K562 (cell line): Measurements from ENCODE around the gene FBXW9. TPM values are rescaled to one million over a fixed set of nuclear protein-coding genes. Genes with fewer than 3 reads are reported as not detected.

Experiments used
- BRF1 ChIP-seq: IDR thresholded peaks from 3 replicates; pipeline ENCODE4 v1.6.1; 2011; ENCODE audit warnings: borderline replicate concordance, mild to moderate bottlenecking; ENCODE audit not compliant: insufficient read length; ENCODE audit errors: extremely low read depth
- CEBPG ChIP-seq, 3 experiments: fragments of 200-800 bp in 1 of 3; sonication (Bioruptor generic) in 1 of 3; sonication (generic) in 1 of 3; formaldehyde crosslinking in 1 of 3; IDR thresholded peaks in 2 of 3; conservative IDR thresholded peaks in 1 of 3; 2 replicates each; pipeline versions ENCODE4 v1.6.1 to v1.8.0; 2016 to 2022; ENCODE audit warnings: missing compliant biosample characterization in 2 of 3, missing genetic modification characterization in 2 of 3, mild to moderate bottlenecking in 1 of 3, missing genetic modification reagents in 1 of 3
- CHD2 ChIP-seq: IDR thresholded peaks from 2 replicates; pipeline ENCODE4 v1.6.1; 2011; ENCODE audit warnings: low read depth, low read length
- ELF4 ChIP-seq: fragments of 450-650 bp; formaldehyde crosslinking; IDR thresholded peaks from 2 replicates; pipeline ENCODE4 v1.4.0; 2022; ENCODE audit warnings: missing genetic modification characterization
- ETS1 ChIP-seq: conservative IDR thresholded peaks from 2 replicates; pipeline ENCODE4 v1.6.1; 2011; ENCODE audit warnings: low read depth, mild to moderate bottlenecking, low read length; ENCODE audit not compliant: control insufficient read depth
- GTF2A2 ChIP-seq: IDR thresholded peaks from 2 replicates; pipeline ENCODE4 v1.6.1; 2016; ENCODE audit warnings: mild to moderate bottlenecking, missing genetic modification characterization, missing compliant biosample characterization
- KDM1A ChIP-seq, 2 experiments: fragments of 450-650 bp; IDR thresholded peaks; 2 replicates each; pipeline ENCODE4 v1.6.1; 2016; ENCODE audit warnings: mild to moderate bottlenecking in 2 of 2
- NBN ChIP-seq: fragments of 450-650 bp; IDR thresholded peaks from 2 replicates; pipeline ENCODE4 v1.6.1; 2016; ENCODE audit warnings: low read depth, mild to moderate bottlenecking
- PHF20 ChIP-seq: fragments of 450-650 bp; IDR thresholded peaks from 2 replicates; pipeline ENCODE4 v1.6.1; 2018; ENCODE audit not compliant: partially characterized antibody
- PRDM10 ChIP-seq: fragments of 450-650 bp; IDR thresholded peaks from 2 replicates; pipeline ENCODE4 v1.6.1; 2018; ENCODE audit not compliant: partially characterized antibody
- RUNX1 ChIP-seq: sonication (generic); IDR thresholded peaks from 2 replicates; pipeline ENCODE4 v1.6.1; 2016; ENCODE audit warnings: antibody characterized with exemption, low read depth
- SAFB2 ChIP-seq: fragments of 200-400 bp; formaldehyde crosslinking; IDR thresholded peaks from 2 replicates; pipeline ENCODE4 v1.6.1; 2018; ENCODE audit warnings: borderline replicate concordance, low read length, low read depth, moderate library complexity; ENCODE audit not compliant: severe bottlenecking
- SP1 ChIP-seq: sonication (generic); formaldehyde crosslinking; IDR thresholded peaks from 2 replicates; pipeline ENCODE4 v1.8.1; 2022; ENCODE audit warnings: mild to moderate bottlenecking, missing genetic modification reagents
- SRSF3 ChIP-seq: fragments of 200-400 bp; formaldehyde crosslinking; IDR thresholded peaks from 2 replicates; pipeline ENCODE4 v1.6.1; 2016; ENCODE audit warnings: mild to moderate bottlenecking, low read length, moderate library complexity; ENCODE audit not compliant: insufficient read depth
- XRCC3 ChIP-seq: fragments of 450-650 bp; IDR thresholded peaks from 2 replicates; pipeline ENCODE4 v1.6.1; 2017; ENCODE audit warnings: mild to moderate bottlenecking, moderate library complexity
- ZKSCAN3 ChIP-seq: fragments of 250-450 bp; sonication (Bioruptor Pico); IDR thresholded peaks from 2 replicates; pipeline ENCODE4 v1.4.0; 2020
- ZNF444 ChIP-seq: fragments of 250-450 bp; sonication (Bioruptor Pico); IDR thresholded peaks from 2 replicates; pipeline ENCODE4 v1.4.0; 2020; ENCODE audit warnings: mild to moderate bottlenecking, moderate library complexity
- ZNF592 ChIP-seq: fragments of 450-650 bp; IDR thresholded peaks from 2 replicates; pipeline ENCODE4 v1.6.1; 2017; ENCODE audit warnings: antibody characterized with exemption, mild to moderate bottlenecking
- polyA plus RNA-seq, 8 experiments: library from polyadenylated mRNA; depleted of rRNA in 4 of 8; stranded (reverse) in 5 of 8; unstranded in 3 of 8; fragments of >200 nt; fragmentation: Nextera tagmentation in 2 of 8; fragmentation: Illumina TruSeq in 1 of 8; extraction: Ambion mirVana in 2 of 8; extraction: Trizol in 1 of 8; gene quantifications; 2 replicates each; pipeline versions ENCODE4 v1.2.1 to v1.2.3, GENCODE V29; 2011 to 2014; ENCODE audit warnings: inconsistent platforms in 1 of 8, missing spikeins in 1 of 8
- total RNA-seq, 7 experiments: library from RNA; depleted of rRNA in 6 of 7; stranded (reverse); fragments of >200 nt in 6 of 7; fragmentation: Illumina TruSeq in 2 of 7; extraction: Trizol in 2 of 7; gene quantifications; 2 replicates each; pipeline versions ENCODE4 v1.2.1 to v1.2.3, GENCODE V29; 2011 to 2021; ENCODE audit warnings: low replicate concordance in 1 of 7

FBXW9 gene
- total and polyA plus RNA-seq, 9 of the 15 experiments (the other 6 are each of a cell fraction or from before 2014, with no cell fraction given) = 0.23 to 21.7 (median 6.2) TPM

GRCh38 chr19:12722566-12723380 is 26.3 kb upstream of the FBXW9 start (continued):
- no peak; the same call in 1 of the 2 replicates for TF ChIP-seq CEBPG (CRISPR knock-in tag; IDR thresholded peaks at IDR 0.05)
- TF ChIP-seq CEBPG (tag; conservative IDR thresholded peaks at IDR 0.05 in 1 of 2, IDR thresholded peaks at IDR 0.05 in 1 of 2) = peak in 1 of 2 experiments; percentile 61; a peak in 2 of 4 replicates
- TF ChIP-seq SP1 (CRISPR knock-in tag) = peak; percentile 74; the same call in 1 of the 2 replicates
- no peak for TF ChIP-seq XRCC3
- 0 out of 2 replicates have a peak, but pooled peaks have one; percentile 59 for TF ChIP-seq ELF4 (CRISPR knock-in tag)
- 0 out of 2 replicates have a peak, but pooled peaks have one; percentile 76 for TF ChIP-seq RUNX1
- no peak for TF ChIP-seq ZNF444
- no peak for TF ChIP-seq SRSF3
- 0 out of 2 replicates have a peak, but pooled peaks have one; percentile 10 for TF ChIP-seq CHD2
- TF ChIP-seq PHF20 = peak; percentile 71
- TF ChIP-seq ZKSCAN3 = no peak
- 0 out of 2 replicates have a peak, but pooled peaks have one; percentile 7 for TF ChIP-seq ZNF592
- TF ChIP-seq KDM1A (IDR thresholded peaks at IDR 0.05) = peak in 1 of 2 experiments; percentile 37; a peak in 1 of 4 replicates
- no peak for TF ChIP-seq GTF2A2 (tag)
- no peak for TF ChIP-seq SAFB2
- no peak for TF ChIP-seq BRF1
- 0 out of 2 replicates have a peak, but pooled peaks have one; percentile 42 for TF ChIP-seq ETS1
- peak; percentile 68 for TF ChIP-seq PRDM10
- 0 out of 2 replicates have a peak, but pooled peaks have one; percentile 24 for TF ChIP-seq NBN
